Ramos (cell line): Measurements from ENCODE around the gene INPP4B.

ENCODE experiments used
- in situ Hi-C: fragments of 300-500 bp; cut with MboI; formaldehyde crosslinking; loops from one replicate; pipeline ENCODE4 v1.14.3; 2022; ENCODE audit warnings: low sequenced_read_pairs; ENCODE audit not compliant: unreplicated experiment

INPP4B gene

DNA sequence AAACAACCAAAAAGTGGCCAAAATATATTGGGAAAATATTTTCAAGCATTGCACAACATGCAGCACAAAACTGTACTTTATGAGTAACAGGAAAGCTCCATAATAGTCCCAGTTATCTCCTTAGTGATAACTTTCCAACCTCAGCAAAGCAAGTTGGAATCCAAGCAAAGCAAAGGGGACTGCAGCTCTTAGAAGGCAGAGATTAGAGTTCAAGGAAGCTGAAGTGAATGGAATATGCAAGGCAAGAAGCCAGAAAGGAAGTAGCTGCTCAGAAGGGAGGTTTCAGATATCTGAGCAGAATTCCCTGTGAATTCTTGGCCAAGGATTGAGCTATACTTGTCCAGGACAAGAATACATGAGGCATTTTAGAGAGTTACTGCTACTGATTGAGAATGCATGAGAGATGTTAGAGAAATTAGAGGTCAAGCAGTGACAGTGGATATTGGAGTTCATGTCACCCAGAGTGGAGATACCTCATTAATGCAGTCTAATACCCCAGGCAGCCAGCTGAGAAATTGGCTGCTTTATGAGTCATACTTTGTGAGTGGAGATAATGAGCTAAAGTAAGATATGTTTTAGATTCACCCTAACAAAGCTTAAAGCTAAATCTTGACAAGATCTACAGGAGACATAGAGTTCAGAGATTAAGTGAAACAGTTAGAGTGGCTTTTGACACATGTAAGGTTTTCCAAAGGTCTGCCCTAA, 102.8 kb downstream of the INPP4B start:
- in situ Hi-C loops = no loop called here

DNA sequence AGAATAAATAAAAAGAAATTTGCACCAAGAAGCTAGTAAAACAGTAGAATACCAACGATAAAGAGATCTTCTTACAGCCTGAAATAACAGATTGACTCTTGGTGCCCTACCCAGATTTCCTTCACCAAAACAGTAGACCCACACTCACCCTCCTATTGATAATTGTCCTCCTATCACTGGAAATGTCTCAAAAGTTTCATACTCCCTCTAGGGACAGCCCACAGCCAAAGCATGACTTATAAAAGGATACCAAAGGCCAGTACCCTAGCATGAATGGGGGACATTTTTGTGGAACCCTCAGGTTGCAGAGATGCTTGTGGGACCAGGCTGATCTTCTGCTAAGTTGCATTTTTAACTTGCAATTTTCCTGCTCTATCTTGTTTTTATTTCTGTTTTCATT, 104.1 kb downstream of the INPP4B start:
- in situ Hi-C loops = no loop called here

DNA sequence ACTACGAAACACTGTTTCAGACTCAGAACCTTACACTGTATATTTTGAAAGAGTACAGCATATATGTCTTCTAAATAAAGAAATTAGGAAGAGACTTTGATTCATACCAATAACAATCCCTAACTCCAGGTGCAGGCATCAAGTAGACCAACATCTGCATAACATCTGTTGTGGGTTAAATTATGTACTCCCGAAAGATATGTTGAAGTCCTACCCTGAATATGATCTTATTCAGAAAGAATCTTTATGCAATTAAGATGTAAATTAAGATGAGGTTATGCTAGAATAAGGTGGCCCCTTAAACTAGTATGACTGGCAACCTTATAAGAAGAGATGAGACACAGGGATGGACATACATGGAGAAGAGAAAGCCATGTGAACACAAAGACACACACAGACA, 117.9 kb downstream of the INPP4B start:
- in situ Hi-C loops = no loop called here

DNA sequence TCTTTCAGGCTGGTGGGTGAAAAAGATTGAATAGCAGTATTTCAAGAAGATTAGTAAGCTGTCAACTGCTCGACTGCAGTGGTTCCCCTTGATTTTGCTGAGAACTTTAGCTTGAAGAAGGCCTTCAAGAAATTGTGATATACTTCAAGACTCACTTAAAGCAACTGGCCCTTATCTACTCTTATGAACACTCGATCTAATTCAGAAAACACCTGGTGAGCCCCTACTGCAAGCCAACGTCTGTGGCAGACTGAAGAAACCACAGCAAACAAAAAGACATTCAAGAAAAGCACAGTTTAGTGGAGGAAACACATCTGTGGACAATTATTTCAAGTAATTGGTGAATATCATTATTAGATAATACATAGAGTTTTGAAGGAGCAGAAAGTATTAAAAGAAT, 119.0 kb downstream of the INPP4B start:
- in situ Hi-C loops = no loop called here

DNA sequence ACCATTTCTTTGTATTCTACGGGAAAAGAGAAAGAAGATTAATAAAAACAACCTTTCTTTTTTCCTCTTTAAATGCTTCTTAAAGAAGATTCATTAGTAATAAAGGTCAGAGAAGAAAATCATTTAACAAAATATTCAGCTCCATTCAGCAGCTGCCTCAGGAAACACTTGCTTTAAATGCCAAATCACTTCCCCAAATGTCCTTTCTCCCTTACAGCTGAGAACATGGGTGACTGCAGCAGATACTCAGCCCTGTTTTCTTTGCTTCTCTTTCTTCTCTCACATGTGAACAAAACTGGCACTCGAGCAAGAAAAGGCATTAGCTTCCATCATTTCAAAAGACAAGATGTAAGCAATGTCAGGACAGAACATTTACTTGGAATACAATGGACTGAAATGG, 120.2 kb downstream of the INPP4B start:
- in situ Hi-C loops = no loop called here

DNA sequence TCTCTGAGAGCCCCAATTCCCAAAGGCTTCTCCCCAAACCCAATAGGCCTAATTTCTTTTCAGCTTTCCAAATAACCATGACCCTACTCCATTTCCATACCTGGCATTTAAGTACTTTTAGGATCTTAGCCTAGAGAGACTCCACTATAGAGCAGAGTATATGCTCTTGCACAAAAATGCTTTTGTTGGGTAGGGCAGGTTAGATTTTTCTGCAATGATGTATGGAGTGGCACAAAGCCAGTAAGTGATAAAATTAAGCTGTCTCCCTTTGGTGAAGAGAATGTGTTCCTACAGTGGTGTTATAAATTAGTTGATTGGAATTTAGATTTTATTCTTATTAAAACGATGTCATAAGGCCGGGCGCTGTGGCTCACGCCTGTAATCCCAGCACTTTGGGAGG, 124.9 kb downstream of the INPP4B start:
- in situ Hi-C loops = no loop called here

DNA sequence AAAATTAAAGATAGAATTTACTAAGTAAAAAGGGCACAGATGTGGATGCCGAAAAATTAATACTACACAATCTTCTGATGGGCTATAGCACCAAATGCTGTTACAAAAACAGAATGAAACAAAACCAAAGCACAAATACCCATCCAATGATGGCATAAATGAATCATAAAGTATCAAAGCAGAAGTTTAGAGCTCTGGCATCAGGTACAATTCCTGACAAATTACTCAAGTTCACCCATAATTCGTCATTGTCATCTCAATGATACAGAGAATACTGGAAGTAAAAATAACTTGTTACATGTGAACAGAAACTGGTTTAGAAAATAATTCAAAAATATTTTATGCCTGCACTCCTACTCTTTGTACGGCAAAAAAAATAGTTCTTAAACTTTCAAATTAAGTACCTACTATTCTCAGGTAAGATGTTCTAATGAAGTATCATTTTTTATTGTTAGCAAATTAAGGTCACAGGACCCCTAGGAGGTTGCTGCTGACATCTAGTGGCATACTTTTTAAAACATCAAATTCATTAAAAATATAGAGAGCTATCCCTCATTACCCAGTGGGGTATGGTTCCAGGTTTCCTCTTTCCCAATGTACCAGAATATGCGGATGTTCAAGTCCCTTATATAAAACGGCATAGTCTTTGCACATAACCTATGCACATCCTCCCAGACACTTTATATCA, 126.1 kb downstream of the INPP4B start:
- in situ Hi-C loops = no loop called here

DNA sequence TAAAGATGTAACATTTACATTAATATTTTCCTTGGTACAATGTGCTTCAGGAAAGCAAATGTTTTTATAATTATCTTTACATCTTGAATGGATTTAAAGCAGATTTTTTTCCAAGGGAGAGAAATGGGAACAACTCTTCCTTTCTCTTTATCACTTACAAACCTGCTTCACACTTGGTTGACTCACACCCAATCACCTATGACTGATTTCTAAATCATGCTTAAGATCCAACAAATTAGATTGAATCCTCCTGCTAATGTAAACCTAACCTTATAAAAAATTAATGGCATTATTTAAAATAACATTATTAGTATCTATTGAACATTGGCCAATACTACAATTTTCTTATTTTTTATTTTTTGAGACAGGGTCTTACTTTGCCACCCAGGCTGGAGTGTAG, 127.1 kb downstream of the INPP4B start:
- in situ Hi-C loops = no loop called here

DNA sequence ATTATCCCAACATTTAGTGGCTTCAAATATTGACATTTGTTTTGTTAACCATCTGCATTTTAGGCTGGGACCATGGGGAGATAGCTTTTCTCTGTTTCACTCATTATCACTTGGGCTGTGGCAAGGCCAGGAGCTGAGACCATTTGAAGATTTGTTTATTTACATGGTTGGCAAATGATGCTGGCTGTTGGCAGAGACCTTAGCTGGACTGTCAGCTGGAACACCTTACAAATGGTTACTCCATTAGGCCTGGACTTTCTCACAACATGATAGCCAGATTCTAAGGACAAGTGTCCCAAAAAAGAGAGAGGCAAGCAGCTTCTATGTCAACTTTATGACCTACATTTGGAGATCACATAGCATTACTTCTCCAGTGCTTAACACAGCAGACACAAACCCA, 130.4 kb downstream of the INPP4B start:
- in situ Hi-C loops = no loop called here

DNA sequence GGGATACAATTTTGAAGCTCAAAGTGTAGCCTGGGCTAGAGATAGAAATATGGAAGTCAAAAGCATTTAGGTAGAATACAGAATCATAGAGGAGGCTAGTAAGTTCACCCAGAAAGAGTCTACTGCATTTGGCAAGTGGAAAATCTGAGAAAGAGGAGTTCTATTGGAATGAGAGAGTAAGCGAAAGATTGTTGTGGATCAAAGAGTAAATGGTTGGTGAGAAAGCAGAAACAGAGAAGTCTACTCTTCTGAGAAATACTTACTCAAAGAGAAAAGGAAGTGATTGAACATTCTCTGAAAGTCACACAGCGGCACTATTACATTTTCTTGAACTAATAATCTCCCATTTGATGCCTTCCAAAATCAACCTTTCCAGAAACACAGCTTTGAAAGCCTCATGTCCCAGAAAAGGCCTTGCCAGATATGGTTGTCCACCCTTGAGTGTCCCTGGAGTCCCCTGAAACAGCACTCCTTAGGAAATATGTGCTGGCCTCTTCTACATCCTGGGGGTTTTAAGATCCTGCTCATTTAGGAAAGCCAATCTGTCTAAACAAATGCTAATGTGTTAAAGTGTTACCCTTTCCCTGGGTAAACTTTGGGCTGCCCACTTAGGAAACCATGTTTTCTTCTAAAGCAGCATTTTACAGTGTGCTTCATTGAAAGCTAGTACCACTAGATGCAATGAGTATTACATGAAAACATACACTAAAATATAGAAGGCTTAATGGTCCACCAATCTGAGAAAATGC, 132.6 kb downstream of the INPP4B start:
- in situ Hi-C loops = no loop called here

DNA sequence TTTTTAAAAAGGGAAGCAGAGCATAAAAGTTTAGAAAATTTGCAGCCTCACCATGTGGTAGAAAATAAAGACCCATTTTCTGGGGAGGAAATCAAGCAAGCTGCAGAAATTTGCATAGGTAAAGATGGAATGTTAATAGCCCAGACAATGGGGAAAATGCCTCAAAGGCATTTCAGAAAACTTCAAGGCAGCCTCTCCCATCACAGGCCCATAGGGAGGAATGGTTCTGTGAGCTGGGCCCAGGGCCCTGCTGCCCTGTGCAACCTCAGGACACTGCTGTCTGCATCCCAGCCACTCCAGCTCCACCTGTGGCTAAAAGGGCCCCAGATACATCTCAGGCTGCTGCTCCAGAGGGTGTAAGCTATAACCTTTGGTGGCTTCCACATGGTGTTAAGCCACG, 137.9 kb downstream of the INPP4B start:
- in situ Hi-C loops = no loop called here

DNA sequence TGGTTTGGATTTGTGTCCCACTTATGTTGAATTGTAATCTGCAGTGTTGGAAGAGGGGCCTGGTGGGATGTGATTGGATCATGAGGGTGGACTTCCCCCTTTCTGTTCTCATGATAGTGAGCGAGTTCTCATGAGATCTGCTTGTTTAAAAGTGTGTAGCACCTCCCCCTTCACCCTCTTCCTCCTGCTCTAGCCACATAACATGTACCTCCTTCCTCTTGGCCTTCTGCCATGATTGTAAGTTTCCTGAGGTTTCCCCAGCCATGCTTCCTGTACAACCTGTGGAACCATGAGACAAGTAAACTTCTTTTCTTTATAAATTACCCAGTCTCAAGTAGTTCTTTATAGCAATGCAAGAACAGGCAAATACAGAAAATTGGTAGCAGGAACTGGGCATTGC, 138.7 kb downstream of the INPP4B start:
- in situ Hi-C loops = no loop called here

DNA sequence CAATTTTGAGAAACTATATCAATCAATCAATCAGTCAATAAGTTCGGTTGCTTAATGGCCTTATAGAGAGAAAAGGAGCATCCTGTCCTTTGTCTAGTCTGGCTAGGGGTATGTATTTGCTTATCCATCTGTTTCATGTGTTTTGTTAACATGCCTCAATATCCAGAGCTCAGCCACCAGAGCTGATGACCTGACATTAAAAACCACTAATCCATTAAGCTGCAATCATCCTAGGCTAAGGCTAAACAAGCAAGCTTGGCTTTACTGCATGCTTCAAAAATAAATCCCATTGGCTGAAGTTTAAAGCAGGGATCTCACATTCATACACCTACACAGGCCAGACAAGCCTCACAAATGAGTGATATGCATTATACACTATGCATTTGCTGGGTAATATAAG, 139.7 kb downstream of the INPP4B start:
- in situ Hi-C loops = no loop called here

DNA sequence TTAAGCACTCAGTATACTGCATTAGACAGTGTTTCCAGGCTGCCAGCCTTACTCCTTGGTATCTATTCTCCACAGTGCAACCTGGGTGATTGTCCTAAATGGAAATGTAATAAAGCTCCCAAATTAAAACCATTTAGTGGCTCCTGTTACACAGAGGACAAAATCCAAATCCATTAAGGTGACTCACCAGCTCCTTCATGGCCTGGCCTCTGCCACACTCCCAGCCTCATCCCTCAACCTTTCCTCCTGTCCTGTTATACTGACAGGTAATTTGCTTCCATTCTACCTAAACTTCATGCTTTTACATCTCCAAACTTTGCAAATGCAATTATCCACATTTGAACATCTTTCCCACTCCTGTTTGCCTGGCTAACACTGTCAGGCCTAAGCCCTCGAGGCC, 140.3 kb downstream of the INPP4B start:
- in situ Hi-C loops = no loop called here

DNA sequence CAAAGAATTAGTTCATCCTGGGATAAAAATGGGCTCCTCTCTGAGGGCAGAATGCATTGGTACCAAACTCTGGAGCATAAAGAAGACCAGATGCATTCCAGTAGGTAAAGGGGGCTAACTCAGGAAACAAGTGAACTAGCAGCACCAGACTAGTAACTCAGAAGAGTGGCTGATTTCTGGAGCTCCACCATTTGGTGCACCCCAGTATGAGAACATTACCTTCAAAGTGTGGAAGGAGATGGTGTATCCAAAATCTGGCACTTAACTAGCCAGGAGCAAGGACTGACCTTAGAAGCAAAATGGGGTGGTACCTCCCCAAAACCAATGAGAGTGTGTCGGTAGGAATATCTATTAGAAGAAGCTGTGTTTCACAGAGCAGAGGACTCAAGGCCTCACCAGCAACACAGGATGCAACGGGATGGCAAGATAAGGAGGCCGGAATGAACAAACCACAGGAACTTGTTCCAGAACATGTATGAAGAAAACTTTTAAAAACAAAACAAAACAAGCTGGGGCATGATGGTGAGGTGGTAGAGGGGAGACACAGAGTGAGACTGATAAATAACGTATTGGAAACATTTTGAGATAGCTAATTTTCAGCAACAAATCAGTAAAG, 142.3 kb downstream of the INPP4B start:
- in situ Hi-C loops = no loop called here

DNA sequence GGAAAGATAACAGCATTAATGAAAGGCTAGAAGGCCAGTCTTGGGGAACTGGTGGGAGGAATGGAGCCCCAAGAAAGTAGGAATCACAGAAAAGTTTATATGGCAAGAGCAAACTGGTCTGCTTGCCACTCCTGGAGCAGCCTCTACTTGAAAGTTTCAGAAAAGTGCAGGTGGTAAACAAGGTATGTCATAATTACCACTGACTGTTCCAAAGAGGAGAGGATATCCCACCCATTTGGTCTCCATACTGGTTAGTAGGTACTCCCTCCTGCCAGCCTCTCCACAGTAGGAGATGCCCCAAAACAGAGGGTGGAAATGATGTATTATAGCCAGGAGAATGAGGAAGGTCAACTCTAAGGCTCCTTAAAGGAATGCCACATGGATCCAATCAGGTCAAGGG, 145.1 kb downstream of the INPP4B start:
- in situ Hi-C loops = no loop called here

DNA sequence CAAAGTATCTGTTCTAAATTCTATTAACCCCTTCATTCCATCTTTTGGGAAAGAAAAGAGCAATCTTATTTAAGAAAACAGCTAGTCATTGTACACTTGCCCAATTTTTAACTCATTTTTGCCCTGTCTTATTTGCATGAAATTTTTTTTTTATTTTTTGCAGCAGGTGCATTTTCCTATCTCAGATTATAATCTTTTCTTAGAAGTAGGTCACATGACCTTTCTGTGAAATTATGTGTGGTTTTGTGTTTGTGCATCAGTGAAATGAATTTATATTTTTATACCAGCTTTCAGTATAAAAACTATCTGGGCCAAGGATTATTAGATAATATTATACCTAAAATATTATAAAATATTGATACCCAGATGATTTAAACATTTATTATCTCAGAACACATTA, 145.6 kb downstream of the INPP4B start:
- in situ Hi-C loops = no loop called here

DNA sequence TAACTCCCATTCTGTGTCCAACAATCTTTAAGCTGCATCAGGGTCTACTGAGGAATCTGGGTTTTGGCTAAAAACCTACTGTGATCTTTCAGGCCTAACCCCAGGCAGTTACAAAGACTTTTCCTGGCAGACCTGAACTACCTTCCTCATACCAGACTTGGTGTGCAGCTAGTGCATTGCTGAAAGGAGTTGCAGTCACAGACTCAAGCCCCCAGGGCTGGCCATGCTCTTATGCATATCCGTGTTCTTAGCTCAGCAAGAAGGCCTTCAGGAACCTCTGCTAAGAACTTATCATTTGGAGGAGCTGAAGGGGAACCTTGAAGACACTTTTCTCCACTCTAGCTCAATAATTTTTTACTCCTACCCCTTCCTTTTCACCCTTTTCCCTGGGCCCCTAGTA, 147.5 kb downstream of the INPP4B start:
- in situ Hi-C loops = no loop called here

DNA sequence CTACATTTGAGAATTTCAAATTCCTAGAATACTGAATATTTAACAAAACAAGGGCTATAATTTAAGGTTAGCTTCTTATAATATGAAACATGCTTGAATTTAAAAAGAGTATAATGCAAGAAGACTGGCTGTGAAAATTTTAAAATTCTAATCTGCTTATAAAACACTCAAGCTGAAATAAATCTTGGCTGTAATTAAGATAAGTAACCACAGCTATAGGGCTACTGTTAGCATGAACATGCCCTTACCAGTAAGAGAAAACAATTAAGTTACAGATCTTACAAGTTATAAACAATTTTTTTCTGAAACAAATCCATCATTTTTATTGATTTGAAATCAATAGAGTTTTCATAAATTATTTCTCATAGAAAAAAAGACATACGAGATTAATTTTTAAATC, 148.2 kb downstream of the INPP4B start:
- in situ Hi-C loops = no loop called here

DNA sequence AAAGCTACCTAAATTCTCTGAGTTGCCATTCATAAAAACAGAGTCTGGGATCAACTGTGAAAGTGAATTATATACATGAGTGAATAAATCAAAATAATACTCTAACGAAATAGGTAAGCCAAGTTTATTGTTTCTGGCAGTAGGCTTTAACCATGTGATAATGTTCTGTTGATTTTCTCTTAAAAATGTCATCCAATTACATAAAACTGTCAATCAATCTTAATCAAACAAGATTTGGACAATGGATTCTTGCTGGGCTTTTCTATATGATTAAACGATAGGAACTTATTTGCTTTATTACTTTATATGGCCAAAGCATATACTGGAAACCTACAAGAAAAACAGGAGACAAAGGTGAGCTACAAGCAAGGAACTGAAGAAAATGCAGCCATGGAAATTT, 148.8 kb downstream of the INPP4B start:
- in situ Hi-C loops = no loop called here
